ENCODE data around the gene HADHB. TPM values are rescaled to one million over a fixed set of nuclear protein-coding genes. Genes with fewer than 3 reads are reported as not detected.

The HADHB gene
- total and polyA plus RNA-seq, 8 donors: 120 to 150 (median 131) TPM

GRCh38 chr2:26229595-26229994 is 15.1 kb upstream of the HADHB start:
- no peaks in the 10 kb centered on the region for H3K27me3 ChIP-seq
- DNase-seq (no peak), ATAC-seq (no peak)
- H3K4me3 ChIP-seq: no peak overlapping the region
- H3K36me3 ChIP-seq: peaks cover 6 to 99% of the 10 kb centered on the region in 2 donors
- no peak overlapping the region for H3K27ac ChIP-seq
- TF ChIP-seq, protein P1, sequence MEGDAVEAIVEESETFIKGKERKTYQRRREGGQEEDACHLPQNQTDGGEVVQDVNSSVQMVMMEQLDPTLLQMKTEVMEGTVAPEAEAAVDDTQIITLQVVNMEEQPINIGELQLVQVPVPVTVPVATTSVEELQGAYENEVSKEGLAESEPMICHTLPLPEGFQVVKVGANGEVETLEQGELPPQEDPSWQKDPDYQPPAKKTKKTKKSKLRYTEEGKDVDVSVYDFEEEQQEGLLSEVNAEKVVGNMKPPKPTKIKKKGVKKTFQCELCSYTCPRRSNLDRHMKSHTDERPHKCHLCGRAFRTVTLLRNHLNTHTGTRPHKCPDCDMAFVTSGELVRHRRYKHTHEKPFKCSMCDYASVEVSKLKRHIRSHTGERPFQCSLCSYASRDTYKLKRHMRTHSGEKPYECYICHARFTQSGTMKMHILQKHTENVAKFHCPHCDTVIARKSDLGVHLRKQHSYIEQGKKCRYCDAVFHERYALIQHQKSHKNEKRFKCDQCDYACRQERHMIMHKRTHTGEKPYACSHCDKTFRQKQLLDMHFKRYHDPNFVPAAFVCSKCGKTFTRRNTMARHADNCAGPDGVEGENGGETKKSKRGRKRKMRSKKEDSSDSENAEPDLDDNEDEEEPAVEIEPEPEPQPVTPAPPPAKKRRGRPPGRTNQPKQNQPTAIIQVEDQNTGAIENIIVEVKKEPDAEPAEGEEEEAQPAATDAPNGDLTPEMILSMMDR (IDR thresholded peaks at IDR 0.05): no peak
- H3K4me1 ChIP-seq: no peaks in the 10 kb centered on the region
- intact Hi-C loops (cut with DNase I): no loop called here
- no peaks in the 10 kb centered on the region for H3K9me3 ChIP-seq

DNA sequence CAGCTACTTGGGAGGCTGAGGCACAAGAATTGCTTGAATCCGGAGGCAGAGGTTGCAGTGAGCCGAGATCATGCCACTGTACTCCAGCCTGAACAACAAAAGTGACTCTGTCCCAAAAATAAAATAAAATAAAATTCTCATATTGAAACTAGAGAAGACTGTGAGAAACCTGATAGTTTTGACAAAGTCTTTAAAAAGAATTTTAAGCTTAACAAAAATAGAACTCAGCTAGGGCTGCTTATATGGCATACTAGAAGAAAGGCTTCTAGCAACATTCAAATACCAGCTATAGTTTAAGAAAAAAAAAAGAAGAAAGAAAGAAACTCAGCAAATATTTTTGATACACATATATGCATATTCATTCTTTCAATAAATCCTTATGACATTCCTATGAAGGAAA is 13.9 kb upstream of the HADHB start:
- TF ChIP-seq, protein P1 (IDR thresholded peaks at IDR 0.05): no peak
- intact Hi-C loops (cut with DNase I): no loop called here
- Histone ChIP-seq H3K4me1 (no peaks in the 10 kb centered on the region), H3K36me3 (peaks cover 6 to 99% of the 10 kb centered on the region in 2 donors), H3K4me3 (no peak overlapping the region), H3K27me3 (no peaks in the 10 kb centered on the region), H3K9me3 (no peaks in the 10 kb centered on the region), H3K27ac (no peak overlapping the region)
- no peak for DNase-seq
- no peak for ATAC-seq

GRCh38 chr2:26235089-26235488 is 9.7 kb upstream of the HADHB start:
- Histone ChIP-seq H3K36me3 (peaks cover 6 to 85% of the 10 kb centered on the region in 2 donors), H3K4me3 (no peak overlapping the region), H3K9me3 (no peaks in the 10 kb centered on the region), H3K4me1 (peaks cover 0 to 18% of the 10 kb centered on the region in 2 donors), H3K27ac (no peak overlapping the region), H3K27me3 (no peaks in the 10 kb centered on the region)
- TF ChIP-seq, protein P1 (IDR thresholded peaks at IDR 0.05): no peak
- intact Hi-C loops (cut with DNase I): no loop called here
- ATAC-seq (no peak), DNase-seq (no peak)

DNA sequence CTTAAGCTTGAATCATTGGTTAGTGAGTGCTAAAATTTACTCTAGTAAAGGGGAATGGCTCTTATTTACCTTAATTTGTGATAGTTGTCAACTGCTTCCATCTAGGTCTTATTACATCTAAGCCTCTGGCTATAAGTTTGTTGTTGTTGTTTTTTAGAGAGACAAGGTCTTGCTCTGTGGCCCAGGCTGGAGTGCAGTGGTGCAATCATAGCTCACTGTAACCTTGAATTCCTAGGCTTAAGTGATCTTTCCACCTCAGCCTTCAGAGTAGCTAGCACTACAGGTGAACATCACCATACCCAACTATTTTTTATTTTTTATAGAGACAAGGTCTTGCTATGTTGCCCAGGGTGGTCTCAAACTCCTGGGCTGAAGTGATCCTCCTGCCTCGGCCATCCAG is 6.9 kb upstream of the HADHB start:
- DNase-seq (no peak), ATAC-seq (no peak)
- no peaks in the 10 kb centered on the region for H3K27me3 ChIP-seq
- intact Hi-C loops (cut with DNase I): no loop called here
- TF ChIP-seq, protein P1 (IDR thresholded peaks at IDR 0.05): no peak
- peaks cover 0 to 45% of the 10 kb centered on the region in 2 donors for H3K4me1 ChIP-seq
- no peak overlapping the region for H3K27ac ChIP-seq
- H3K4me3 ChIP-seq: no peak overlapping the region
- H3K36me3 ChIP-seq: peaks cover 0 to 57% of the 10 kb centered on the region in 2 donors
- no peaks in the 10 kb centered on the region for H3K9me3 ChIP-seq

DNA sequence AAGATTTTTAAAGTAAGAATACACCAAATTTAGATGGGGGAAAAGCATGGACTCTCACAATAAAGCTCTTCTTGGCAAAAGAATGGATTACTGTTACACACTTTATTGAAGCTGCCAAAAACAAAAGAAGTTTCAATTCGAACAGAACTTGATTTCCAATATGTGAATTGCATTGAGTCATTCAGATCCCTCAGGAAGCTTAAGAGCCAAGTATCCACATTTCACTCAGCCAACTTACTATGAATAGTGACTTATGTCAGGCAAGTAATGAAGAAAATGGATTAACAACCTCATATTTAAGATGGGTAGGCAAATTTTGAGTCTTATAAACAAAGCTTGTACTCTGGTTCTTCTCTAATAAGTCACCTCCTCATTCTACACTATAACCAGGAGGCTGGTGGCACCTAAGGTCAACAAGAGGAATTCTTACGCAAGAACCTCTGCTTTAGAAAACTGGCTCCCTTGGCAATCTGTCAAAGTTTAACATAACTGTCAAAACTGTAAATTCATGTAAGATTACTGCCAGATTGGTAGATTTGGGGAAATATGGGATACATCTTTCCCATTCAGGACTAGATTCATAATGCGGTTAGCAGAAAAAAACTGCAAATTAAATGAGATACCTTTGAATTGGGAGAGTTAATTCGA is 6.3 kb upstream of the HADHB start:
- intact Hi-C loops (cut with DNase I): no loop called here
- DNase-seq (peak in 1 of 4 donors; percentile 21), ATAC-seq (peak; percentile 45)
- Histone ChIP-seq H3K4me1 (peaks cover 0 to 51% of the 10 kb centered on the region in 2 donors), H3K4me3 (no peak overlapping the region), H3K27me3 (no peaks in the 10 kb centered on the region), H3K9me3 (no peaks in the 10 kb centered on the region), H3K27ac (no peak overlapping the region), H3K36me3 (peaks cover 0 to 51% of the 10 kb centered on the region in 2 donors)
- TF ChIP-seq, protein P1 (IDR thresholded peaks at IDR 0.05): no peak

Measured in left lung (tissue), 10 donors.